Loucy (cell line): ENCODE data around the gene GAGE13.
"Not testable (repeated sequence)": the region's sequence is repeated elsewhere in the genome, so short reads cannot be mapped to it uniquely, and the experiment has no call there.

Experiments
- EZH2phosphoT487 ChIP-seq: fragments of 200-600 bp; IDR thresholded peaks from 2 replicates; pipeline ENCODE4 v1.6.1; 2018; ENCODE audit warnings: antibody characterized with exemption, mild to moderate bottlenecking, moderate library complexity, borderline replicate concordance
- TF ChIP-seq, protein P1 (sequence below): fragments of 200-600 bp; sonication (generic); conservative IDR thresholded peaks from 2 replicates; pipeline ENCODE4 v1.5.1; 2014; ENCODE audit warnings: mild to moderate bottlenecking, antibody characterized with exemption, low read length

DNA sequence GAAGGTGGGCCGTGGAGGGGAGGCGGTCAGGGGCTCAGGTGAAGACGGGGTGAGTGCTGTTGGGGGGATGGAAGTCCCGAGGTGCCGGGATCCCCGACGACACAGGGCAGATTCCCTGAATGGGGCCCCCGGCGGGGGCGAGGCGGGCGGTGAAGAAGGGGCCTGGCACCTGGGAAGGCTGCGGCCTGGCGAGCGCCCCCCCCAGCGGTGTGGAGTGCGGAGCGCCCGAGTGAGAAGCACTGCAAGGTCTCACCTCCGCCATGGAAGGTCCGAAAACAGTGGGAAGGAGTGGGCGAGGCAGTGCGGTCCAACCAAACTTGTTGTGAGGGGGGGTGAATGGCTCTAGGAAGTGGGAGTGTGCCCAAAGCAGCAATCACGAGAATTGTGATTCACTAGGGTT, 10.1 kb downstream of the GAGE13 start:
- TF ChIP-seq, protein P1, sequence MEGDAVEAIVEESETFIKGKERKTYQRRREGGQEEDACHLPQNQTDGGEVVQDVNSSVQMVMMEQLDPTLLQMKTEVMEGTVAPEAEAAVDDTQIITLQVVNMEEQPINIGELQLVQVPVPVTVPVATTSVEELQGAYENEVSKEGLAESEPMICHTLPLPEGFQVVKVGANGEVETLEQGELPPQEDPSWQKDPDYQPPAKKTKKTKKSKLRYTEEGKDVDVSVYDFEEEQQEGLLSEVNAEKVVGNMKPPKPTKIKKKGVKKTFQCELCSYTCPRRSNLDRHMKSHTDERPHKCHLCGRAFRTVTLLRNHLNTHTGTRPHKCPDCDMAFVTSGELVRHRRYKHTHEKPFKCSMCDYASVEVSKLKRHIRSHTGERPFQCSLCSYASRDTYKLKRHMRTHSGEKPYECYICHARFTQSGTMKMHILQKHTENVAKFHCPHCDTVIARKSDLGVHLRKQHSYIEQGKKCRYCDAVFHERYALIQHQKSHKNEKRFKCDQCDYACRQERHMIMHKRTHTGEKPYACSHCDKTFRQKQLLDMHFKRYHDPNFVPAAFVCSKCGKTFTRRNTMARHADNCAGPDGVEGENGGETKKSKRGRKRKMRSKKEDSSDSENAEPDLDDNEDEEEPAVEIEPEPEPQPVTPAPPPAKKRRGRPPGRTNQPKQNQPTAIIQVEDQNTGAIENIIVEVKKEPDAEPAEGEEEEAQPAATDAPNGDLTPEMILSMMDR, result not testable (repeated sequence)
- not testable (repeated sequence) for TF ChIP-seq EZH2phosphoT487
